Endometrial microvascular endothelial cells (primary cell): ENCODE results near the gene P2RY2. TPM values are rescaled to one million over a fixed set of nuclear protein-coding genes. Genes with fewer than 3 reads are reported as not detected.

Experiments used
- total RNA-seq: library from RNA; depleted of rRNA; stranded (reverse); fragments of >200 nt; gene quantifications from one replicate; pipeline ENCODE4 v1.2.3, GENCODE V29; 2015; ENCODE audit errors: inconsistent ontology term

P2RY2 gene
- total RNA-seq, 1 donor from 2014 or later, result 9.0 TPM

Other genes starting within 250 kb of the P2RY2 start
- 15.5 TPM for gene FCHSD2, start 76.0 kb upstream of the P2RY2 start, total RNA-seq
- gene P2RY6, start 54.1 kb downstream of the P2RY2 start, total RNA-seq, result not detected
- 11.3 TPM for gene ARHGEF17, start 90.0 kb downstream of the P2RY2 start, total RNA-seq
- gene RELT, start 158.1 kb downstream of the P2RY2 start, total RNA-seq, result 10.8 TPM